ENCODE measurements around the gene SYCP2L. TPM values are rescaled to one million over a fixed set of nuclear protein-coding genes. Genes with fewer than 3 reads are reported as not detected.
A peak's percentile ranks its signal among the peaks of the same experiment; 100 is the strongest.
"Not testable (repeated sequence)": the region's sequence is repeated elsewhere in the genome, so short reads cannot be mapped to it uniquely, and the experiment has no call there.

SYCP2L gene
- total and polyA plus RNA-seq, 2 donors: 0.43 to 0.99 TPM

GRCh38 chr6:10919520-10919919 lies 32.7 kb downstream of the SYCP2L start:
- not testable (repeated sequence) for H3K4me3 ChIP-seq (ENCODE audit: low read length in 2 of 2); H3K4me1 ChIP-seq (ENCODE audit: control insufficient read depth in 2 of 2, insufficient read depth in 2 of 2, low read length in 2 of 2); H3K27ac ChIP-seq (ENCODE audit: low read depth in 1 of 2, low read length in 1 of 2); H3K27me3 ChIP-seq (ENCODE audit: control insufficient read depth in 2 of 2, insufficient read depth in 1 of 2, low read length in 1 of 2); H3K36me3 ChIP-seq (ENCODE audit: control insufficient read depth in 2 of 2, insufficient read depth in 2 of 2, low read length in 1 of 2); DNase-seq (ENCODE audit: low read depth in 6 of 9, low spot score in 9 of 9); H3K9me3 ChIP-seq (ENCODE audit: control insufficient read depth in 2 of 2, insufficient read depth in 1 of 2, low read length in 1 of 2)
- WGBS: 99% methylated on average over 3 of the region's 3 CpGs

DNA sequence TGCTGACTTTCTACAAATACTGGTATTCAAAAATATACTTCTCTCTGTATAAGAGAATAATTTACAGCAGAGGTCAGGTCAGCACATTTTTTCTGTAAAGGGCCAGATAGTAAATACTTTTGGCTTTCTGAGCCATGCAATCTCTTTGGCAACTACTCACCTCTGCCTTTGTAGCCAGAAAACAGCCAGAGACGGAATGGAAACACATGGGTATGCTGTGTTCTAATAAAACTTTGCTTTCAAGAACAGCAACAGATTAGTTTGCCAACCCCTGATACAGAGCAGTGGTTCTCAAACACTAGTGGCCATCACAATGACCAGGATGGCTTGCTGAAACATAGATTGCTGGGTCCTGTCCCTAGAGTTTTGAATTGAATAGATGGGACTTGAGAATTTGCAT lies 46.3 kb downstream of the SYCP2L start:
- DNase-seq (ENCODE audit: low read depth in 6 of 9, low spot score in 9 of 9): no peak
- WGBS: 85% methylated on average over 1 of the region's 1 CpG
- H3K4me3 ChIP-seq (ENCODE audit: low read length in 2 of 2): no peak overlapping the region
- H3K27ac ChIP-seq (ENCODE audit: low read depth in 1 of 2, low read length in 1 of 2): no peak overlapping the region
- H3K27me3 ChIP-seq (ENCODE audit: control insufficient read depth in 2 of 2, insufficient read depth in 1 of 2, low read length in 1 of 2): no peaks in the 10 kb centered on the region
- no peaks in the 10 kb centered on the region for H3K4me1 ChIP-seq (ENCODE audit: control insufficient read depth in 2 of 2, insufficient read depth in 2 of 2, low read length in 2 of 2)
- no peaks in the 10 kb centered on the region for H3K9me3 ChIP-seq (ENCODE audit: control insufficient read depth in 2 of 2, insufficient read depth in 1 of 2, low read length in 1 of 2)
- H3K36me3 ChIP-seq (ENCODE audit: control insufficient read depth in 2 of 2, insufficient read depth in 2 of 2, low read length in 1 of 2): no peaks in the 10 kb centered on the region

- H3K27ac ChIP-seq (ENCODE audit: low read depth in 1 of 2, low read length in 1 of 2): no peak overlapping the region
- no peak overlapping the region for H3K4me3 ChIP-seq (ENCODE audit: low read length in 2 of 2)
- no peaks in the 10 kb centered on the region for H3K4me1 ChIP-seq (ENCODE audit: control insufficient read depth in 2 of 2, insufficient read depth in 2 of 2, low read length in 2 of 2)
- no peaks in the 10 kb centered on the region for H3K36me3 ChIP-seq (ENCODE audit: control insufficient read depth in 2 of 2, insufficient read depth in 2 of 2, low read length in 1 of 2)
- 97% methylated on average over 2 of the region's 2 CpGs for WGBS
- no peaks in the 10 kb centered on the region for H3K9me3 ChIP-seq (ENCODE audit: control insufficient read depth in 2 of 2, insufficient read depth in 1 of 2, low read length in 1 of 2)
- H3K27me3 ChIP-seq (ENCODE audit: control insufficient read depth in 2 of 2, insufficient read depth in 1 of 2, low read length in 1 of 2): no peaks in the 10 kb centered on the region
- DNase-seq (ENCODE audit: low read depth in 6 of 9, low spot score in 9 of 9): no peak
These were observed 53.0 kb downstream of the SYCP2L start for GRCh38 chr6:10939840-10940239.

- Histone ChIP-seq H3K27me3 (ENCODE audit: control insufficient read depth in 2 of 2, insufficient read depth in 1 of 2, low read length in 1 of 2) (no peaks in the 10 kb centered on the region), H3K9me3 (ENCODE audit: control insufficient read depth in 2 of 2, insufficient read depth in 1 of 2, low read length in 1 of 2) (no peaks in the 10 kb centered on the region), H3K4me1 (ENCODE audit: control insufficient read depth in 2 of 2, insufficient read depth in 2 of 2, low read length in 2 of 2) (no peaks in the 10 kb centered on the region), H3K36me3 (ENCODE audit: control insufficient read depth in 2 of 2, insufficient read depth in 2 of 2, low read length in 1 of 2) (no peaks in the 10 kb centered on the region), H3K27ac (ENCODE audit: low read depth in 1 of 2, low read length in 1 of 2) (no peak overlapping the region), H3K4me3 (ENCODE audit: low read length in 2 of 2) (no peak overlapping the region)
- WGBS: 96% methylated on average over 1 of the region's 1 CpG
- no peak for DNase-seq (ENCODE audit: low read depth in 6 of 9, low spot score in 9 of 9)
These were observed 59.0 kb downstream of the SYCP2L start for GRCh38 chr6:10945845-10946244.

- Histone ChIP-seq H3K4me3 (ENCODE audit: low read length in 2 of 2) (no peak overlapping the region), H3K27me3 (ENCODE audit: control insufficient read depth in 2 of 2, insufficient read depth in 1 of 2, low read length in 1 of 2) (no peaks in the 10 kb centered on the region), H3K4me1 (ENCODE audit: control insufficient read depth in 2 of 2, insufficient read depth in 2 of 2, low read length in 2 of 2) (no peaks in the 10 kb centered on the region), H3K27ac (ENCODE audit: low read depth in 1 of 2, low read length in 1 of 2) (no peak overlapping the region), H3K9me3 (ENCODE audit: control insufficient read depth in 2 of 2, insufficient read depth in 1 of 2, low read length in 1 of 2) (no peaks in the 10 kb centered on the region), H3K36me3 (ENCODE audit: control insufficient read depth in 2 of 2, insufficient read depth in 2 of 2, low read length in 1 of 2) (no peaks in the 10 kb centered on the region)
- 97% methylated on average over 5 of the region's 5 CpGs for WGBS
- no peak for DNase-seq (ENCODE audit: low read depth in 6 of 9, low spot score in 9 of 9)
These were observed 61.1 kb downstream of the SYCP2L start for GRCh38 chr6:10947966-10948365.

DNA sequence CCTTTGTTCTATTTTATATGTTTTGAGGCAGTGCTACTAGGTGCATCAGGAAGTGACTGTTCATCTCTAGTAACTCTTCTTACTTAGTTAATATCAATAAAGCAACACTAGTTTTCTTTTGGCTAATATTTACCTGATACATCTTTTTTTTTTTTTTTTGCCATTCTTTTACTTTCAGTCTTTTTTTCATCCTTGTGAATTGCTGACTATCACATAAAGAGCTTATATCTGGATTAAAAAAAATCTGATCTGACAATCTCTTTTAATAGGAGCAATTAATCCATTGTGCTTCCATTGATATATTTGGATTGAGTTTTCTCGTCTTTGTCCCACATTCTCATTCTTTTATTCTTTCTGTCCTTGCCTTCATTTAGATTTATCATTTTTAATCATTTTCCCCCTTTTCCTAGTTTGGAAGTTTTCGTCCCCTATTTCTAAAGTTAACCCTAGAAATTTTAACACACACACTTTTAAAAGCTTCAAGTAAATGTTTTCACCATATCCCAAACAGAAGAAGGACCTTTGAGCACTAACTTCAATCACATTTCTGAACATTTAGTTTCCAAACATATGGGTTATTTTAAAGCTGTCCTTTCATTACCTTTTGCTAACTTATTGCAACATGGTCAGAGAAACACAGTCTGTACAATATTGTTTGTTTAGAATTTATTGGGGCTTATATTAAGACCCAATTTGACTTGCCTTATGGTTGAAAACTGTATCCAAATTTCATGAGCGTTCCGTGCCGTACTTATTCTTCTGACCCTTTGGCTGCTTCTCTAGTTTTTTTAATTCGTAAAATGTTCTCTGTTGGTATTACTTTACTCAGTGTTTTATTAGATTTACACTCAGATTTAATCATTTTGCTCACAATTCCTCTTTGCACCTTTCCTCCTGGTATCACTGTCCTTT lies 63.0 kb downstream of the SYCP2L start:
- 97% methylated on average over 6 of the region's 6 CpGs for WGBS

DNA sequence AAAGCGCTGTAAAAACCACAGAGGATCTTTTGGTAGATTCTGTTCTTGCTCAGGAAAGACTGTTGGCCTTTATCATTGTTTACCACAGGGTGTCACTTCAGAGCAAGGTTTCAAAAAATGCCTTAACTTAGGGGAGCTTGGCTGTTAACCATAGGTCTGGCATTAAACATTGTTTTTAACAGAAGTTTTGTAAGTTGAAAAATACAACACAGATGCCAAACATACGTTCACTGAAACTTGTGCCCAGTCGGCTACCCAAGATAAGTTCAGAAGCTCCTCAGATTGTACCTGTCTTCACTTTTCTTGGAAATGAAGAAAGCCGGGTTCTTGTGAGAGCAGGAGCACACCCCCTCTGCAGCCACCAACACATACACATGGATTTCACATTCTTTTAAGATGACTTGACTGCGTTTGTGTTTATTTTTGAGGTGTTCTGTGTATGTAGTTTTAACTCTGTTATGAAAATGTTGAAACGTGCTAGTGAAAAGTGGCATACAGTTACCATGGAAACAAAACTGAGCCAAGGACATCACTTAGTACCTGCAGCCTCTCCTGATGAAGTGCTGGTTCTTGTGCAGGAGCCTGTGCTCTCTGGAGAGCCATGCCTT lies 64.9 kb downstream of the SYCP2L start:
- H3K4me1 ChIP-seq (ENCODE audit: control insufficient read depth in 2 of 2, insufficient read depth in 2 of 2, low read length in 2 of 2): no peaks in the 10 kb centered on the region
- no peaks in the 10 kb centered on the region for H3K36me3 ChIP-seq (ENCODE audit: control insufficient read depth in 2 of 2, insufficient read depth in 2 of 2, low read length in 1 of 2)
- no peak overlapping the region for H3K27ac ChIP-seq (ENCODE audit: low read depth in 1 of 2, low read length in 1 of 2)
- 70% methylated on average over 6 of the region's 6 CpGs for whole genome bisulfite sequencing
- no peaks in the 10 kb centered on the region for H3K9me3 ChIP-seq (ENCODE audit: control insufficient read depth in 2 of 2, insufficient read depth in 1 of 2, low read length in 1 of 2)
- H3K27me3 ChIP-seq (ENCODE audit: control insufficient read depth in 2 of 2, insufficient read depth in 1 of 2, low read length in 1 of 2): no peaks in the 10 kb centered on the region
- DNase-seq (ENCODE audit: low read depth in 6 of 9, low spot score in 9 of 9): peak in 2 of 9 donors; percentile 18 to 42
- H3K4me3 ChIP-seq (ENCODE audit: low read length in 2 of 2): no peak overlapping the region

More for the DNA sequence above, 63.0 kb downstream of the SYCP2L start:
- no peak for DNase-seq (ENCODE audit: low read depth in 6 of 9, low spot score in 9 of 9)
- Histone ChIP-seq H3K27me3 (ENCODE audit: control insufficient read depth in 2 of 2, insufficient read depth in 1 of 2, low read length in 1 of 2) (no peaks in the 10 kb centered on the region), H3K27ac (ENCODE audit: low read depth in 1 of 2, low read length in 1 of 2) (no peak overlapping the region), H3K36me3 (ENCODE audit: control insufficient read depth in 2 of 2, insufficient read depth in 2 of 2, low read length in 1 of 2) (no peaks in the 10 kb centered on the region), H3K9me3 (ENCODE audit: control insufficient read depth in 2 of 2, insufficient read depth in 1 of 2, low read length in 1 of 2) (no peaks in the 10 kb centered on the region), H3K4me3 (ENCODE audit: low read length in 2 of 2) (no peak overlapping the region), H3K4me1 (ENCODE audit: control insufficient read depth in 2 of 2, insufficient read depth in 2 of 2, low read length in 2 of 2) (no peaks in the 10 kb centered on the region)

- Histone ChIP-seq H3K36me3 (ENCODE audit: control insufficient read depth in 2 of 2, insufficient read depth in 2 of 2, low read length in 1 of 2) (no peaks in the 10 kb centered on the region), H3K9me3 (ENCODE audit: control insufficient read depth in 2 of 2, insufficient read depth in 1 of 2, low read length in 1 of 2) (no peaks in the 10 kb centered on the region), H3K27me3 (ENCODE audit: control insufficient read depth in 2 of 2, insufficient read depth in 1 of 2, low read length in 1 of 2) (no peaks in the 10 kb centered on the region), H3K27ac (ENCODE audit: low read depth in 1 of 2, low read length in 1 of 2) (no peak overlapping the region), H3K4me3 (ENCODE audit: low read length in 2 of 2) (no peak overlapping the region), H3K4me1 (ENCODE audit: control insufficient read depth in 2 of 2, insufficient read depth in 2 of 2, low read length in 2 of 2) (no peaks in the 10 kb centered on the region)
- peak; percentile 21 to 71 (median 45) for DNase-seq (ENCODE audit: low read depth in 6 of 9, low spot score in 9 of 9)
- 41% methylated on average over 15 of the region's 15 CpGs for WGBS
These were observed 67.7 kb downstream of the SYCP2L start for GRCh38 chr6:10954590-10955010.

GRCh38 chr6:10956776-10957175 lies 69.9 kb downstream of the SYCP2L start:
- no peak overlapping the region for H3K4me3 ChIP-seq (ENCODE audit: low read length in 2 of 2)

More at GRCh38 chr6:10956776-10957175, 69.9 kb downstream of the SYCP2L start:
- no peaks in the 10 kb centered on the region for H3K9me3 ChIP-seq (ENCODE audit: control insufficient read depth in 2 of 2, insufficient read depth in 1 of 2, low read length in 1 of 2)
- H3K27ac ChIP-seq (ENCODE audit: low read depth in 1 of 2, low read length in 1 of 2): no peak overlapping the region
- H3K27me3 ChIP-seq (ENCODE audit: control insufficient read depth in 2 of 2, insufficient read depth in 1 of 2, low read length in 1 of 2): no peaks in the 10 kb centered on the region
- DNase-seq (ENCODE audit: low read depth in 6 of 9, low spot score in 9 of 9): no peak
- H3K36me3 ChIP-seq (ENCODE audit: control insufficient read depth in 2 of 2, insufficient read depth in 2 of 2, low read length in 1 of 2): no peaks in the 10 kb centered on the region
- H3K4me1 ChIP-seq (ENCODE audit: control insufficient read depth in 2 of 2, insufficient read depth in 2 of 2, low read length in 2 of 2): no peaks in the 10 kb centered on the region

All from thymus (tissue), 11 donors.